Adrenal gland (tissue), 12 donors: ENCODE data around the gene ZNF521. TPM values are rescaled to one million over a fixed set of nuclear protein-coding genes. Genes with fewer than 3 reads are reported as not detected.
"Not testable (repeated sequence)": the region's sequence is repeated elsewhere in the genome, so short reads cannot be mapped to it uniquely, and the experiment has no call there.

Source experiments
- DNase-seq, 7 donors: peaks; one replicate each; pipeline ENCODE4 v3.0.0-alpha.2; 2019 to 2020
- H3K27ac ChIP-seq, 5 donors: fragments of 200-600 bp; sonication (generic) in 4 of 5; 1 replicate in 3 of 5; 2 replicates in 2 of 5; pipeline versions ENCODE4 v1.5.1 to v1.8.0; 2016 to 2020; ENCODE audit warnings: mild to moderate bottlenecking in 1 of 5
- H3K27me3 ChIP-seq: fragments of 200-600 bp; 2 replicates; pipeline ENCODE4 v1.8.0; 2021
- H3K36me3 ChIP-seq, 2 donors: fragments of 200-600 bp; replicated peaks in 1 of 2; 1 replicate in 1 of 2; 2 replicates in 1 of 2; pipeline versions ENCODE4 v1.5.1 to v1.8.0; 2018 to 2022
- H3K4me1 ChIP-seq, 2 donors: fragments of 200-600 bp; replicated peaks in 1 of 2; 1 replicate in 1 of 2; 2 replicates in 1 of 2; pipeline versions ENCODE4 v1.5.1 to v1.8.0; 2018 to 2021
- H3K4me3 ChIP-seq, 4 donors: fragments of 200-600 bp; sonication (generic) in 3 of 4; one replicate each; pipeline ENCODE4 v1.5.1; 2016 to 2018
- H3K9me3 ChIP-seq, 3 donors: fragments of 200-600 bp; sonication (generic) in 1 of 3; replicated peaks in 1 of 3; 1 replicate in 2 of 3; 2 replicates in 1 of 3; pipeline versions ENCODE4 v1.5.1 to v1.8.0; 2016 to 2021
- POLR2A ChIP-seq, 2 donors: fragments of 450-650 bp; IDR thresholded peaks; one replicate each; pipeline ENCODE4 v1.6.1; 2017; ENCODE audit warnings: antibody characterized with exemption in 2 of 2, mild to moderate bottlenecking in 2 of 2, moderate library complexity in 1 of 2
- WGBS, 4 donors: extraction: QIAGEN DNeasy Blood & Tissue Kit in 2 of 4; methylation state at CpG; one replicate each; pipeline versions ENCODE4 v1.1.5 to v1.1.7; 2013 to 2017; 5-methylcytosine and 5-hydroxymethylcytosine counted together
- intact Hi-C, 2 donors: fragments of 100-400 bp; cut with DNase I; formaldehyde crosslinking; loops; one replicate each; pipeline versions ENCODE4 v1.14.1 to v1.15.0; 2022 to 2023
- polyA plus RNA-seq, 3 donors: library from polyadenylated mRNA; stranded (reverse); fragments of 200-250 nt in 2 of 3; fragments of 350-450 nt in 1 of 3; fragmentation: Illumina TruSeq in 1 of 3; extraction: RNeasy Lipid Tissue Mini Kit (QIAGEN cat#74804) in 1 of 3; gene quantifications; one replicate each; pipeline ENCODE4 v1.2.3, GENCODE V29; 2013 to 2014
- total RNA-seq, 9 donors: library from RNA; depleted of rRNA in 4 of 9; stranded (reverse); fragments of >200 nt in 4 of 9; fragments of 120-200 nt in 1 of 9; fragmentation: NEBNext Ultra II Directional in 1 of 9; extraction: Animal tissue kit (Norgen Biotek cat#: 25700) in 1 of 9; gene quantifications; one replicate each; pipeline versions ENCODE4 v1.1.0 to v1.2.4, GENCODE V29; 2013 to 2023
- TF ChIP-seq, protein P1 (sequence below), 6 experiments: fragments of 450-650 bp in 4 of 6; fragments of 200-600 bp in 2 of 6; sonication (generic) in 1 of 6; IDR thresholded peaks; 1 replicate in 5 of 6; 2 replicates in 1 of 6; pipeline versions ENCODE4 v1.5.1 to v1.8.0; 2016 to 2021; ENCODE audit warnings: antibody characterized with exemption in 6 of 6, mild to moderate bottlenecking in 2 of 6, moderate library complexity in 1 of 6
- donor health status: healthy with polysubstance abuse.
- donor health status: Bipolar disorder and iron deficiency.
- donor health status: DM: yes; HTN: yes; CAD: no.
- donor health status: DM: no; HTN: no; CAD: no.
- donor health status: DM: no; HTN: no; CAD: no.
- donor health status: DM: yes; HTN: yes; CAD: no.

Gene ZNF521
- total and polyA plus RNA-seq, 12 donors = 3.7 to 270 (median 43.0) TPM

DNA sequence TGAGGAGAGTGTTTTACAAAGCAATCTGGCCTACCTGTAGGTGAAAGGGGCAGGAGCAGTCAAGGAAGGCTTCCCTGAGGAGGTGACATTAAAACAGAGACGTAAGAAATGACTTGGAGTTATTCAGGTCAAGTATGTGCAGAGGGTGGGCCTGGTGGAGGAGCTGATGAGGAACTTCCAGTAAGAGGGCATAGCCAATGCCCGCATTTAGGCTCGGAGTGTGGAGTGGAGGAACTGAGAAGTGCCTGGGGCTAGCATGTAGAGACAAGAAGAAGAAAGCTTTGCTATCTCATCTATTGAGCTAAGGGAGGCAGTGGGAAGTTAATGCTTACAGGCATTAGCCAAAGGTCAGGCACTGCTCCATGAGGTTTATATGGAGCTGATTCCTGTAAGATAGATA, 312.2 kb downstream of the ZNF521 start:
- Histone ChIP-seq H3K36me3 (no peaks in the 10 kb centered on the region), H3K4me1 (peaks cover 0 to 7% of the 10 kb centered on the region in 2 donors), H3K9me3 (no peaks in the 10 kb centered on the region), H3K4me3 (no peak overlapping the region), H3K27me3 (no peaks in the 10 kb centered on the region), H3K27ac (no peak overlapping the region)
- intact Hi-C loops = no loop called here
- TF ChIP-seq, protein P1, sequence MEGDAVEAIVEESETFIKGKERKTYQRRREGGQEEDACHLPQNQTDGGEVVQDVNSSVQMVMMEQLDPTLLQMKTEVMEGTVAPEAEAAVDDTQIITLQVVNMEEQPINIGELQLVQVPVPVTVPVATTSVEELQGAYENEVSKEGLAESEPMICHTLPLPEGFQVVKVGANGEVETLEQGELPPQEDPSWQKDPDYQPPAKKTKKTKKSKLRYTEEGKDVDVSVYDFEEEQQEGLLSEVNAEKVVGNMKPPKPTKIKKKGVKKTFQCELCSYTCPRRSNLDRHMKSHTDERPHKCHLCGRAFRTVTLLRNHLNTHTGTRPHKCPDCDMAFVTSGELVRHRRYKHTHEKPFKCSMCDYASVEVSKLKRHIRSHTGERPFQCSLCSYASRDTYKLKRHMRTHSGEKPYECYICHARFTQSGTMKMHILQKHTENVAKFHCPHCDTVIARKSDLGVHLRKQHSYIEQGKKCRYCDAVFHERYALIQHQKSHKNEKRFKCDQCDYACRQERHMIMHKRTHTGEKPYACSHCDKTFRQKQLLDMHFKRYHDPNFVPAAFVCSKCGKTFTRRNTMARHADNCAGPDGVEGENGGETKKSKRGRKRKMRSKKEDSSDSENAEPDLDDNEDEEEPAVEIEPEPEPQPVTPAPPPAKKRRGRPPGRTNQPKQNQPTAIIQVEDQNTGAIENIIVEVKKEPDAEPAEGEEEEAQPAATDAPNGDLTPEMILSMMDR (IDR thresholded peaks at IDR 0.05) = no peak
- no peak for TF ChIP-seq POLR2A (IDR thresholded peaks at IDR 0.05)
- 95 to 97% (median 96%) methylated on average over 3 of the region's 3 CpGs for WGBS, 4 donors
- no peak for DNase-seq

DNA sequence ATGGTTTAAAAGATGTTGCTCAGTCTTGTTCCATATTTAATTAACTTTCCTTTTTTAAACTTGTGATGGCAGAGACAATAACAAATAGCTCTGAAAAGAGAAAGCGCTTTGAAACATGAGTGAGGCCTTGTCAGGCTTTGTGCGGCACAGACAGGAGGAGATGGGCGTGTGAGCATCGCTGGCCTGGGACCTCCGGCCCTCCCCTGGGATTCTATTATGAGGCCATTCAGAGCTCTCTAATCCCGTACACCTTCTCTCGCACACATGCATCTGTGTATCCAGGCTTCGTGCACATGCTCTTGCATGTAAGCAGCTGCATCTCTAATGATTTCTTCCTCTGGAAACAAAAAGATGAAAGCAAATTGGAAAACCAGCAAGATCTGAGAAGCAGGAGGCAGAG, 313.7 kb downstream of the ZNF521 start:
- H3K36me3 ChIP-seq = no peaks in the 10 kb centered on the region
- peaks cover 0 to 7% of the 10 kb centered on the region in 2 donors for H3K4me1 ChIP-seq
- TF ChIP-seq POLR2A (IDR thresholded peaks at IDR 0.05) = no peak
- TF ChIP-seq, protein P1 (IDR thresholded peaks at IDR 0.05) = no peak
- WGBS, 4 donors = 91 to 96% (median 96%) methylated on average over 8 of the region's 8 CpGs
- H3K27me3 ChIP-seq = no peaks in the 10 kb centered on the region
- no peak overlapping the region for H3K27ac ChIP-seq
- DNase-seq = no peak
- intact Hi-C loops = no loop called here
- no peaks in the 10 kb centered on the region for H3K9me3 ChIP-seq
- no peak overlapping the region for H3K4me3 ChIP-seq

- Histone ChIP-seq H3K9me3 (no peaks in the 10 kb centered on the region), H3K27me3 (no peaks in the 10 kb centered on the region), H3K4me1 (no peaks in the 10 kb centered on the region), H3K4me3 (no peak overlapping the region), H3K36me3 (no peaks in the 10 kb centered on the region), H3K27ac (no peak overlapping the region)
- 68 to 83% (median 75%) methylated on average over 4 of the region's 4 CpGs for WGBS, 4 donors
- no peak for DNase-seq
- intact Hi-C loops = no loop called here
- TF ChIP-seq, protein P1 (IDR thresholded peaks at IDR 0.05) = no peak
- no peak for TF ChIP-seq POLR2A (IDR thresholded peaks at IDR 0.05)
Measured at GRCh38 chr18:25033747-25034471, 318.1 kb downstream of the ZNF521 start.

DNA sequence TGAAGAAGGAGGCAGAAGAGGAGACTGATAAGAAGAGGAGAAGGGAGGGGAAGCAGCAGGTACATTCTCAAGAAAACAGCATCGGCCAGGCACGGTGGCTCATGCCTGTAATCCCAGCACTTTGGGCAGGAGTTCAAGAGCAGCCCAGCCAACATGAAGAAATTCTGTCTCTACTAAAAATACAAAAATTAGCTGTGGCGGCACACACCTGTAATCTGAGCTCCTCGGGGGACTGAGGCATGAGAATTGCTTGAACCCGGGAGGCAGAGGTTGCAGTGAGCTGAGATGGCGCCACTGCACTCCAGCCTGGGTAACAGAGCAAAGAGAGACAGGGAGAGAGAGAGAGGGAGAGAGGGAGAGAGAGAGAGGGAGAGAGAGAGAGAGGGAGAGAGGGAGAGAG, 318.8 kb downstream of the ZNF521 start:
- H3K27ac ChIP-seq, H3K4me1 ChIP-seq, H3K9me3 ChIP-seq, H3K4me3 ChIP-seq, DNase-seq, intact Hi-C loops, H3K36me3 ChIP-seq, H3K27me3 ChIP-seq: not testable (repeated sequence)
- 53 to 72% (median 60%) methylated on average over 6 of the region's 6 CpGs for WGBS, 4 donors

GRCh38 chr18:25029802-25030201, 322.2 kb downstream of the ZNF521 start:
- Histone ChIP-seq H3K27me3 (no peaks in the 10 kb centered on the region), H3K4me3 (no peak overlapping the region), H3K27ac (no peak overlapping the region), H3K36me3 (no peaks in the 10 kb centered on the region), H3K9me3 (no peaks in the 10 kb centered on the region), H3K4me1 (no peaks in the 10 kb centered on the region)
- 69 to 93% (median 80%) methylated on average over 1 of the region's 1 CpG for WGBS, 4 donors
- intact Hi-C loops = no loop called here
- no peak for DNase-seq
- TF ChIP-seq, protein P1 (IDR thresholded peaks at IDR 0.05) = no peak
- no peak for TF ChIP-seq POLR2A (IDR thresholded peaks at IDR 0.05)
